DOHH2 (cell line): ENCODE results near the gene RNF19B.

Experiments
- H3F3A ChIP-seq: fragments of 200-600 bp; sonication (generic), shearing (Covaris generic); 2 replicates; pipeline ENCODE4 v1.6.0; 2016; ENCODE audit warnings: antibody characterized with exemption, mild to moderate bottlenecking; ENCODE audit not compliant: control insufficient read depth, insufficient read depth
- H3K27ac ChIP-seq: fragments of 200-600 bp; sonication (generic); 2 replicates; pipeline ENCODE4 v1.5.1; 2014; ENCODE audit warnings: low read depth, mild to moderate bottlenecking, low read length, moderate library complexity
- H3K27me3 ChIP-seq: fragments of 200-600 bp; sonication (generic); 2 replicates; pipeline ENCODE4 v1.6.1; 2014; ENCODE audit warnings: mild to moderate bottlenecking, low read length, mixed read lengths; ENCODE audit not compliant: control insufficient read depth
- H3K36me3 ChIP-seq: fragments of 200-600 bp; sonication (generic); 2 replicates; pipeline ENCODE4 v1.6.1; 2014; ENCODE audit warnings: mild to moderate bottlenecking, low read length, moderate library complexity, mixed read lengths; ENCODE audit not compliant: control insufficient read depth
- H3K4me1 ChIP-seq: fragments of 200-600 bp; sonication (generic); 2 replicates; pipeline ENCODE4 v1.6.1; 2014; ENCODE audit warnings: mild to moderate bottlenecking, low read length, mixed read lengths; ENCODE audit not compliant: control insufficient read depth
- H3K4me2 ChIP-seq: fragments of 200-600 bp; sonication (generic); 2 replicates; pipeline ENCODE4 v1.6.0; 2014; ENCODE audit warnings: mild to moderate bottlenecking, low read length, moderate library complexity
- H3K4me3 ChIP-seq: fragments of 200-600 bp; sonication (generic); 2 replicates; pipeline ENCODE4 v1.5.1; 2014; ENCODE audit warnings: mild to moderate bottlenecking, low read length, mixed read lengths
- H3K79me2 ChIP-seq: fragments of 200-600 bp; sonication (generic); 2 replicates; pipeline ENCODE4 v1.6.1; 2014; ENCODE audit warnings: mild to moderate bottlenecking, low read length, mixed read lengths; ENCODE audit not compliant: control insufficient read depth
- H3K9me2 ChIP-seq: fragments of 200-600 bp; sonication (generic); replicated peaks from 2 replicates; pipeline ENCODE4 v1.6.1; 2014; ENCODE audit warnings: mild to moderate bottlenecking, low read length, mixed read lengths; ENCODE audit not compliant: control insufficient read depth
- H3K9me3 ChIP-seq: fragments of 200-600 bp; sonication (generic); 2 replicates; pipeline ENCODE4 v1.6.1; 2014; ENCODE audit warnings: antibody characterized with exemption, low read length, mixed read lengths; ENCODE audit not compliant: control insufficient read depth, insufficient read depth
- H4K20me1 ChIP-seq: fragments of 200-600 bp; sonication (generic); 2 replicates; pipeline ENCODE4 v1.6.0; 2014; ENCODE audit warnings: low read depth, mild to moderate bottlenecking, antibody characterized with exemption, low read length, moderate library complexity; ENCODE audit not compliant: control insufficient read depth, insufficient read depth
- EZH2phosphoT487 ChIP-seq: fragments of 200-600 bp; sonication (generic); IDR thresholded peaks from 2 replicates; pipeline ENCODE4 v1.6.1; 2017; ENCODE audit warnings: borderline replicate concordance, mild to moderate bottlenecking, antibody characterized with exemption, low read length, moderate library complexity, mixed read lengths
- TF ChIP-seq, protein P1 (sequence below): fragments of 200-600 bp; sonication (generic); IDR thresholded peaks from one replicate; pipeline ENCODE4 v1.5.1; 2014; ENCODE audit warnings: antibody characterized with exemption, mild to moderate bottlenecking, low read depth, low read length; ENCODE audit not compliant: poor library complexity, severe bottlenecking

The RNF19B gene

GRCh38 chr1:32924881-32925344, 39.7 kb downstream of the RNF19B start:
- Histone ChIP-seq H3K36me3 (no peaks in the 10 kb centered on the region), H3K27ac (no peak overlapping the region), H3K79me2 (no peaks in the 10 kb centered on the region), H3K4me1 (no peaks in the 10 kb centered on the region), H3K9me3 (no peaks in the 10 kb centered on the region), H3K4me2 (no peak overlapping the region), H3K9me2 (no peaks in the 10 kb centered on the region), H3K4me3 (no peak overlapping the region), H3K27me3 (peaks cover 44% of the 10 kb centered on the region), H3F3A (no peaks in the 10 kb centered on the region), H4K20me1 (no peaks in the 10 kb centered on the region)
- TF ChIP-seq EZH2phosphoT487 = no peak
- TF ChIP-seq, protein P1, sequence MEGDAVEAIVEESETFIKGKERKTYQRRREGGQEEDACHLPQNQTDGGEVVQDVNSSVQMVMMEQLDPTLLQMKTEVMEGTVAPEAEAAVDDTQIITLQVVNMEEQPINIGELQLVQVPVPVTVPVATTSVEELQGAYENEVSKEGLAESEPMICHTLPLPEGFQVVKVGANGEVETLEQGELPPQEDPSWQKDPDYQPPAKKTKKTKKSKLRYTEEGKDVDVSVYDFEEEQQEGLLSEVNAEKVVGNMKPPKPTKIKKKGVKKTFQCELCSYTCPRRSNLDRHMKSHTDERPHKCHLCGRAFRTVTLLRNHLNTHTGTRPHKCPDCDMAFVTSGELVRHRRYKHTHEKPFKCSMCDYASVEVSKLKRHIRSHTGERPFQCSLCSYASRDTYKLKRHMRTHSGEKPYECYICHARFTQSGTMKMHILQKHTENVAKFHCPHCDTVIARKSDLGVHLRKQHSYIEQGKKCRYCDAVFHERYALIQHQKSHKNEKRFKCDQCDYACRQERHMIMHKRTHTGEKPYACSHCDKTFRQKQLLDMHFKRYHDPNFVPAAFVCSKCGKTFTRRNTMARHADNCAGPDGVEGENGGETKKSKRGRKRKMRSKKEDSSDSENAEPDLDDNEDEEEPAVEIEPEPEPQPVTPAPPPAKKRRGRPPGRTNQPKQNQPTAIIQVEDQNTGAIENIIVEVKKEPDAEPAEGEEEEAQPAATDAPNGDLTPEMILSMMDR = no peak

- H3K9me3 ChIP-seq = no peaks in the 10 kb centered on the region
- no peaks in the 10 kb centered on the region for H3F3A ChIP-seq
- no peak overlapping the region for H3K4me3 ChIP-seq
- no peaks in the 10 kb centered on the region for H3K79me2 ChIP-seq
- H4K20me1 ChIP-seq = no peaks in the 10 kb centered on the region
- H3K27ac ChIP-seq = no peak overlapping the region
- H3K9me2 ChIP-seq = no peaks in the 10 kb centered on the region
- H3K4me2 ChIP-seq = no peak overlapping the region
- peaks cover 42% of the 10 kb centered on the region for H3K27me3 ChIP-seq
- no peaks in the 10 kb centered on the region for H3K4me1 ChIP-seq
- TF ChIP-seq, protein P1 = no peak
- no peak for TF ChIP-seq EZH2phosphoT487
- H3K36me3 ChIP-seq = no peaks in the 10 kb centered on the region
Observed at GRCh38 chr1:32920833-32921232, 43.8 kb downstream of the RNF19B start.

- Histone ChIP-seq H3K9me3 (no peaks in the 10 kb centered on the region), H3K36me3 (no peaks in the 10 kb centered on the region), H3K9me2 (no peaks in the 10 kb centered on the region), H3K27ac (no peak overlapping the region), H3K27me3 (peaks cover 35% of the 10 kb centered on the region), H3K4me1 (no peaks in the 10 kb centered on the region), H3K79me2 (no peaks in the 10 kb centered on the region), H4K20me1 (no peaks in the 10 kb centered on the region), H3F3A (no peaks in the 10 kb centered on the region), H3K4me3 (no peak overlapping the region), H3K4me2 (no peak overlapping the region)
- TF ChIP-seq, protein P1 = no peak
- no peak for TF ChIP-seq EZH2phosphoT487
Observed at GRCh38 chr1:32919811-32920733, 44.5 kb downstream of the RNF19B start.
